Activated CD4-positive, alpha-beta T cell treated with anti-CD3 and anti-CD28 coated beads, Interleukin-2, amount 50 U/mL, for 24 hours (primary cell): ENCODE data around the gene PTGDR2.

ENCODE experiments used
- DNase-seq, 2 donors: peaks; one replicate each; pipeline ENCODE4 v3.0.0-alpha.2; 2020; ENCODE audit warnings: low read depth in 1 of 2, low spot score in 1 of 2

Gene PTGDR2

DNA sequence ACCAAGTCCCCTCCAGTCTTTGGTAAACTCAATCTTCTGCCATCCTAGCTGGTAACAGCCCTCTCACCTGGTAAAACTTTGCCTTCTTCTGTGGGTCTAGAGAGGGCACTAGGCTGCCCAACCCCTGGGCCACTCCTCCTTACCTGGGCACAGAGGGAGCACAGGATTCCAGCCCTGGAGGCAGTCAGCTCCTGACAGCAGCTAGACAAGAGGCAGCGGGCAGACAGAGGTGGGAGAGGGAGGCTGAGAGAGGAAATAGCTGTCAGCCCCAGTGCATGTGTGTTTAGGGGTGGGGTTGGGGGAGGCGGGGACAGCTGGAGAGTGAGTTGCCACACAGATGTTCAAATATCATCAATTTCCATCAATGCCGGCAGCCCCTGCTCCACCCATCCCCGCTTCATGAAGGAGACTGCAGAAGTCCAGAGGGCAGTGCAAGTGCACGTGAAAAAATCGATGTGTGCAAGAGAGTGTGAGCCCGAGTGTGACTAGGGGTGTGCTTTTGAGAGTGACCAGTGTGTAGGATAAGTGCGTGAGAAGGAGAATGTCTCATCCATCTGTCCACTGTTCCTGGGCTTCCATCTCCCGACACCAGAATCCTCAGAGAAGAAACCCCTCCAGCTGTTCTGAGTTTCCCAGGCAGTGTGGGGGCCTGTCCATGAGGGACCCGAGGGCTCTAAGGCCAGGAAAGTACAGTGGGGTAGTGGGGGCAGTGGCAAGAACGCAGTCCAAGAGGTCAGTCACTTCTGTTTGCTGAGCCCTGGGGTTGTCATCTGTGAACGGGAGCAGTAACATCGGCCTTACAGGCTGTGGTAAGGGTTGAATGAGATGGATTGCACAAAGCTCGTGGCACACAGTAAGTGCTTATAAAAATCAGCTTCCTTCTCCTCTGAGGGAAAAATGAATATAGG lies at the start of gene PTGDR2:
TSS of gene PTGDR2 (minus strand) at position 225 of the 908 bp plus-strand sequence. CDS start 2,228 bp downstream, outside the sequence.
- no peak for DNase-seq

DNA sequence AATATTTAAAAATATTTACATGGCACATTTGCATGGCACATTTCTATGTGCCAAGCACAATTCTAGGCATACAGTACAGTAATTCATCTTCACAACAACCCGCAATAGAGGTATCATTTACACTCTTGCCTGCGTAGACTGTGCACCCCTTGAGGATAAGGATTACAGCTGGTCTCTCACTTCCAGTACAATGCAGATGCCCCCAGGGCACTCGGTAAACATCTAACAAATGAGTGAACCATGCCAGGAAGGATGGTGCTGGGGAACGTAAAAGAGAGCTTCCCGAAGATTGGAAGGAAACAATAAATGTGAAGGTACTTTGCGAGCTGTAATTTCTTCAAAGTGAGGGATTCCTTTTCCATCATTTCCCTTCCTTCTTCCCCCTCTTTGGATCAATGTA lies 49.3 kb upstream of the PTGDR2 start:
- no peak for DNase-seq

DNA sequence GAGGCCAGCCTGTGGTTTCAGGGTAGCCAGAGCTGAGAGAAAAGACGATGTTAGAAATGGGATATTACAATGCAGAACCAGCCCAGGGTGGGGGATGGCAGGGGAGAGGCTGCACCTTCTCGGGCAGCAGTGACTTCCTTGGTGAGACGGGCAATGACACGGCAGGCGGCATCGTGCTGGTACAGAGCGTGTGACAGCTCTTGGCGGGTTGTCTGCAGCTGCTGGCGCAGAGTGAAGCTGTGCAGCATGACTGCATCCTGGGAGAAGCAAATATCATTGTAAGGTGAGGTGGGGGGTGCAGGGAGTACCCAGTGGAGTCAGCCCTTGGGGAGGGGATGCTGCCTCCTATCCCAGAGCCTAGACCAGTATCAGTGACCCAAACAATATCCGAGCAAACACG lies 46.9 kb upstream of the PTGDR2 start:
- no peak for DNase-seq

DNA sequence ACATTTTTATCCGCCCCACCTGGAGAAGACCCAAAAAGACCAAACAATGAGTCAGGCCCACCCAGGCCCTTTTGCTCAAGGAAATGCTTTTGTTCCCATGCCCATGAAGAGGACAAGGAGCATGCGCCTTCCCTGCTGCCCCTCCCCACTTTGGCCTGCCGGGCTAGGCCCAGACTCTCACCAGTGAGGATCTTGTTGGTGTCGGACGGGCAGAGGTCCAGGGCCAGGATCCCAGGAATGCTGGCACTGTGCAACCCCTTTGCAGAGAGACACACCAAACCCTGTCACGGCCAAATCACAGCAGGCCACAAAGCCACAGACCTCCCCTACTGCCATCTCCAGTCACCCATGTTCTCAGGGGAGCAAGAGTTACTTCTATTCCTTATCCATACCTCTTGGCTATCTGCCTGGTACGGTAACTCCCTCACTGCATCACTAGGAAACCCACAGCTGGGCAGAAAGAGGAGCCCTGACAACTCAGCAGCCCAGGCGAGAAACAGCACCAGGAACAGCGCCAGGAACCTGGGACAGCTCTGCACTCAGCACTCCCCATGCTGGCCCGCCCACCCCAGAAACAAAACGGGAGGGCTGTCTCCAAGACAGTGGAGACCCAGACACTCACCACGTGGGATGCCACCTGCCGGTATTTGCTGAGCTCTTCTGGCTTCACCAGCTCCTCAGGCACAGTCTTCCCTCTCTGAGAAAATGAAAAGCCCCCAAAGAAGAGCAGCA lies 45.1 kb upstream of the PTGDR2 start:
- no peak for DNase-seq

DNA sequence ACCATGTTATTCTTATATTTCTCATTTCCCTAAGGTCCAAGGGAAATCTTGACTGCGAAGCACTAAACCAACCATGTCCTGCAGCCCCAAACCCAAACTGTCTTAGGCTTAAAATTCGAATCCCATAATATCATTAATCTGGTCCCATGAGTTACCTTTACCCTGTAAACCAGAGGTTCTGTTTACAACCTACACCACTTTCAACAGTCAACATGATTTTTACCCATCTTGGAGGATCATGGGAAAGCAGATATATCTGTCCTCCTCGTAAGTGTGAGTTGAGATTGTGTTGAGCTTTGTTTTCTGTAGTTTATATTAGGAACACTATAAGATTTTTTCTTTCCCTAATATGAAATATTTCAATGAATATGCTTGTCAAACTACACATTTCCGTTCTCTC lies 44.2 kb upstream of the PTGDR2 start:
- DNase-seq = no peak

DNA sequence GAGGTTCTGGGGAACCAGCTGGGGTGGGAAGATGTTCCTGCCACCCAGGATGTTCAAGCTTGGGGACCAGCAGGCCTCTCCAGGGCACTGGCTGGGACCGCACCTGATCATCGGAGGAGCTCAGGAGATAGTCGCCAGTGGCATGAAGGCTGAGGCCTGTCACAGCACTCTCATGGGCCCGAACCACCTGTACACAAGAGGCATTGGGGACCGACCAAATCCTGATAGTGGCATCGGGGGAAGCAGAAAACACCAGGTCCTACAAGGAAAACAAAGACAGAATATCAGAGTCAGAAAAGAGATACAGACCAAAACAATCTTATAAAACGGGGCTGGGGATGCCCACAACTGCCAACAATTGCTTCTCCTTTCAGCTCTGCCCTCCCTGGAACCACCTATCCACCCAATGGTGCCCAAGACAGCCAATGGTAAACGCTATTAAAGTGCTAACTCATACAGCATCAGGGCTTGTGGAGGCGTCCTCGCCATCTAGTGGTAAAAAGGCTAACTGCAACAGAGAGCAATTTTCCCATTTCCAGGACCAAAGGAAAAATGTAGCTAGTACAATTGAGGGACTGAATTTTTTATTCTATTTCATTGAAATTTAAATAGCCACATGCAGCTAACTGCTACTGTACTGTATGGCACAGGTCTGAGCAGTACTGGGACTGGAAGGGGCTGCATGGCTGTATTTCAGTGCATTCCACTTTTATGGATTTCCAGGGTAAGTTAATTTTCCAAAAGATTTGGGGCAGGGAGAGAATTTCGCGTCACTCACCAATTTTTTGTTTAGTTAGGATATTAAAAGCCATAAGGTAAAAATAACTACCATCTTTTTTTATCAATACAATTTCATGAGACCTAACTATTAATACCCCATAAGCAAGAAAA lies 43.5 kb upstream of the PTGDR2 start:
- DNase-seq = no peak

DNA sequence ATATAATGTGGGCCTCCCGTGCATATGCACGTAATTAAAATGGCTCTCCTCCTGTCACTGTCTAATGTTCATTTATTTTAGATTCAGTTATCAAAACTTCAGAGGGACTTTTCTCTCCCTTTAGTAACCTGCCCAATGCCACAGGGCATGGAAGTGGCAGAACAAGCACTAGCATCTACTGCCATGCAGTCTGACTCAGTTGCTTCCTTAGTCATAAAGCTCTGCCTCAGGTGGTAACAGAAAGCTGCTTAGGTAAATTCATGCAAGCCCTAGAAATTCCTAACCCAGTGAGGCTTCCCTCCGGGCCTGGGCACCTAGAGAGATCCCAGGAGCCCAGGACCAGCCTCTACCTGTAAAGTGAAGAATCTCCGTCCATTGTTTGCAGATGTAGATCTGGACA lies 41.7 kb upstream of the PTGDR2 start:
- DNase-seq = no peak

DNA sequence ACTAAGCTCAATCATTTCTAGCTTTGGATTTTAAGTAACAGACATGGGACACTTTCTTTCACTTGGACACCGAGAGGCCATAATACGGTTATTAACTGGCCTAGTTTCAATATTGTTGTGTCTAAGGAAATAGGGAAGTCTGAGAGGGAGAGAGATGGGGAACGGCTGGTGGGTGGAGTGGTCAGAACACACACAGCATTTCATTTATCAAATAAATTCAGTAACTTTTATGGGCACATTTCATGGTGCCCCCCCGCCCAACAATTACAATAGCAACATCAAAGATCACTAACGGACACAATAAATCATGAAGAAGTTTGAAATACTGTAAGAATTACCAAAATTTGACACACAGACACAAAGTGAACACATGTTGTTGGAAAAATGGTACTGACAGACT lies 39.9 kb upstream of the PTGDR2 start:
- no peak for DNase-seq

DNA sequence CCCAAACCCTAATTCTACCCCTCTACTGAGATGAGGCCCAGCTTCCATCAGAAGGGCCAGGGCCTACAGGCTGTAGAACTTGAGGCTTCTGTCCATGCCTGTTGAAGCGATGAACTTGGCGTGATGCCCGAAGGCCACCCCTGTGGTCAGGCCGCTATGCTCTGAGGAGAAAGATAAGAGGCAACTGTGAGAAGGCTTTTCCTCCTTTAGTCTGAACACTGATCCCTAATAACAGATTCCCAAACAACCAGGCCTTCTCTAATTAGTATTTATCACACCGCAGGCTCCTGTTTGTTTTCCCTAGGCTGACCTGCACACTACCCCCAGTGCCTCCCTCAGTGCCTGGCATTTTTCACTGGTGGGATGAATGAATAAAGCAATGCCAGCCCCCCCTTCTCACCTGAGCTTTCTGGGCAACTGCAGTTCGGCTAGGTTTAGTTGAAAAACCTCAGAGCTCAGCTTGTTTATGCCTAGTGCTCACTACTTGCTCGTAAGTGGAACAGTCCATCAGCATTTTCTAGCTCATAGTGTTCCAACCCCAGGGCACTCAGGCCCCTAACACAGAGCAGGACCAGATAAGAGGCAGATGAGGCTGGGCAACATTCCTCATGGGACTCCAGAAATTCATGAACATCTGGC lies 35.5 kb upstream of the PTGDR2 start:
- no peak for DNase-seq

DNA sequence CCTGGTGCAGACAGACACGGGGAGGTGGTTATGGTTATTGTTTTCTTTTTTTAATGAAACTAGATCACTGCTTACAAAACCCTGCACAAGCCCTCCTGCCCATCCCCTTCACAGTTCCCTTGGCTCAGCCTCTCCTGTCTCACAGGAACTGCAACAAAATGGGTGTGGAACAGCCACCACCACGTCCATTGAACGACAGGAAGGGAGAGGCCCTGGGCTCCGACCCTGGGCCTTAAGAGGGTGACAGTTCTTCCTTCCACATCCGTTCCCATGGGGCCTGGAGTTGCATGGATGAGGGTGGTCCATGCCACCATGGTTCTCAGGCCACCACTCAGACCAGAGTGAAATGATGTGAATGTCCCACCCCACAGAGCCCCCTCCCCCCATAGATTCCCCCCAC lies 34.9 kb upstream of the PTGDR2 start:
- DNase-seq = no peak

DNA sequence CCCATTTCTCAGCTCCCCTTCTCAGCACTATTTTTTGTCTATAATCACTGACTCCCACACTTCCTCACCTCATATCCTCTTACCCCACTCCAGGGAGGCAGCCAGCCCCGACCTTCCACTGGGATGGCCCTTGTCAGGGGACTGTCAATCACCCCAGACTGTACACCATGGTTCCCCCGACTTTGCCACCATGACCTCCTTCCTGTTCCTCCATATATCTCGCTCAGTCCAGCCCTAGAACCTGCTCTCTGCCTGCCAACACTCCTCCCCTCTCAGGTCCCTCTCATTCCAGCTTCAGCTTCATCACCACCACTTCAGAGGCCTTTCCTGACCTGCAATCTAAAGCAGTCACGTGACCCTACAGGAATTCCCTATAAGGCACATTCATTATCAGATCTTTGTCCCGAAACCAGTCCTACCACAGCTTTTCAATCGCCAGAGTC lies 34.1 kb upstream of the PTGDR2 start:
- no peak for DNase-seq

GRCh38 chr11:60887556-60887955 lies 31.8 kb upstream of the PTGDR2 start:
- DNase-seq = no peak

- DNase-seq = no peak
Measured at GRCh38 chr11:60880643-60881282, 25.0 kb upstream of the PTGDR2 start.

DNA sequence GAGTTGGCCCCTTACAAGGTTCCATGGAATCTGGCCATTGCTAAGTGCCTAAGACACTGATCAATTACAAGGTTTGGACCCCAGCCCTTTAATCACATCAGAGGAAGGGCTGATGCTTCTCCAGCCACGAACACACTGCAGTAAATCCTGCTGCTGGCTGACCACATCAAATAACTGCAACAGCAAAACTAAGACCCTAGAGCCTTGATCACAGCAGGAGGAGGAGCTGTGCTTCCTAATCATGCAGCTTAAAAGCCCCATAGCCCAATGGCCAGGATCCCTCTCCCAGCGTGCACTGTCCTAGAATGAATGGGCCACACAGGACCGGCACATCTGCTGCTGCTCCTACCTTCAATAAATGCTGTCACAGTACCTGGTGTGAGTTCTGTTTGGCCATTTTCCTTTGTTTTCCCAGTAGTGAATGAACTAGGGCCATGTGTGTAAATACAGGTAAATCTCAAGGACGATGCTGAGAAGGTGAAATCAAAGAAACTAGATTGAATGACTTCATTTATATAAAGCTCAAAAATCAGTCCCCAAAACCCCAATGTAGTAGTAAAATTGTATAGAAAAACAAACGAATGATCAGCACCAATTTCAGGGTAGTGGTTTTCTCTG lies 24.3 kb upstream of the PTGDR2 start:
- no peak for DNase-seq

DNA sequence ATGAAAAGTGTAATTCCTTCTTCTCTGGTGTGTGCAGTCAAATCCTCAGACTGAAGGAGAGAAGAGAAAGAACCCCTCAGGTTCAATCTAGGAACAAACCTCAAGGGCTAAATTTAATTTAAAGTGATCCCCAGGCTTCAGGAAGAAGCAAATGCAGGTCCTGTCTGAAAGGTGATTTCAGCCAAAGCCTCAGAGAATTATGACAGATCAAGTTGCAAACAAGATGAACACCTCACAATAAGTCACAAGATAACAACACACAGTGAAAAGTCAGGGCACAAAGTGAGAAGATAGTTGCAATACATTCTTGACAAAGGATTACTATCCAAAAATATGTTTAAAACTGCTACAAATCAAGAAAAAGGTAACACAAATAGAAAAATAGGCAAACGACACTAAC lies 23.4 kb upstream of the PTGDR2 start:
- no peak for DNase-seq

DNA sequence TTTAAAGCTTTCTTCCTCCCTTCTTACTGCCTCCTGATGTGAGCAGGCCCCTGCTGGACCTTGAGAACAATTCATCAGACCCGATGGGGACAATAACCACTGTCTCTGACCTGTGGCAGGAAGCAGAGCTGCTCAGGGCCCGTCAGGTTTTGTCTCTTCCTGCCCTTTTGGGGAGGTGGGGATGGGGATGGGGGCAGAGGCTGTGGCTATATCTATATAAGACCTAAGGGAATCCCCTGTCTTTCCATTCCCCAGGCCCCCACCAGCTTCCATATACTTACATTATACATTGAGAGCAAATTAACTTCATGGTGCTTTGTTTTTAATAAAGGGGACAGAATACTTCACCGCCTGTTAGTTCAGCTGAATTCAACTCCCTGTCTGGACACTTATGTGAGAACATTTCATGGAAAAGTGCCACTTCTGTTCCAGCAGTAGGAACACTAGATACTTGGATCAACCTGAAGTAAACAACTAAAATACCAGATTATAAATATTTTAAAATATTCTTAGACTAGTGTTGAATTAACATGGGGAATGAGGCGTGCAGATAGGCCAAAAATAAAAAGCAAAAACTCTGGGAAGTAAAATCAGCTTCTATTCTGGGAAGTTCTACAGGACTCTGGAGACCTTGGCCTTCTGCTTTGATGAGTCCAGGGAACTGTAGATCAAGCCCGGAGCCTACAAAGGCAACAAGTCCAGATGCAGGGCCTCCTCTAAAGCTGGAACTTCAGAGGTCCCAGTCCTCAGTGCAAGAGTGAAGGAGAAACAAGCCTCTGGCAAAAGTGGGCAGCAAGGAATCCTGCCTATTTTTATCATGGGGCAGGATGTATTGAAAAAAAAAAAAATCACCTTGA lies 22.7 kb upstream of the PTGDR2 start:
- DNase-seq = no peak

DNA sequence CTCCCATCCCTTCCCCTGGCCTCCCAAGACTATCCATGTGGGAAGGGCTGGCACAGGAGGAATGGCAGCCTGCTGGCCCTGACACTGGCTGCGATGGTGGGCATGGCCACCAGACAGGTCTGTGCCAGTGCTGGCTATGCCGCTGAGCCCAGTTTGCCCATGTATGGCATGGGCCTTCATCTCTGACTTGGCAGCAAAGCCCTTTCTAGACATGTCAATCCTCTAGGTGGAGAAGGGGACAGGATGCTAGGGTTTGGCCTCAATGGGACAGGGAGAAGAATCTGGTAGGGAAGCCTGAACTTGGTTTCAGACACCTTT lies 20.4 kb upstream of the PTGDR2 start:
- DNase-seq = no peak

DNA sequence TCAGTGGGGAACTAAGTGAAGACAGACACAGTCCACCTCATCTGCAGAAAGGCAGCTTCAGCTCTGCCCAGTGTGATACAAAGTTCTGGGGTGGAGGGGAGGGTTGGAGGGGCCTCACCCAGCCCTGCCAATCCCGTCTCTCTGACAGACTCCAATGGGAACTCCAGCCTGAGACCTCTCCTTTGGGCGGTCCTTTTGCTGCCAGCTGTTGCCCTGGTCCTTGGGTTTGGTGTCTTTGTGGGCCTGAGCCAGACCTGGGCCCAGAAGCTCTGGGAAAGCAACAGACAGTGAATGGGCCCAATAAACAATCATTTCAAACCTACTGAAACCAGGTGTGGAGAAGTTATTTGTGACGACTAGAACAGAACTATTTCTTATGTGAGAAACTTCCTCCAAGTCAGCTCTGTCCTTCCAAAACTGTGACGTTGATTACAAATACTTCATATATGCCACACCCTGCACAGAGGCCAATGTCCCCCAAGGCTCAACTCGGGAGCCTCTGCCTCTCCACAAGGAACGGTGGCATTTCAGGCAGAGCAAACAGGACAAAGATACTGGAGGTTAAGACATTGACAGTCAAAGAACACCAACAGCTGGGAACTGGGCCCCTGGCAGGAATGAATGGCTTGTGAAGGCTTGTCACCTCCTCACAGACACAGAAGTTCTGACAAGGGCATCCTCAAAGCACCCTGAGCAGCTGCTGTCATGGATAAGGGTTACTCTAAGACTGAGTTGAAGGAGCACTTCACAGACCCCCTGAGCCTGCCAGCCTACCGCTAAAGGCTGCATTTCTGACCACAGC lies 19.8 kb upstream of the PTGDR2 start:
- DNase-seq = no peak
